Measurements from ENCODE around the gene ISCU. TPM values are rescaled to one million over a fixed set of nuclear protein-coding genes. Genes with fewer than 3 reads are reported as not detected.
A peak's percentile ranks its signal among the peaks of the same experiment; 100 is the strongest.

The ISCU gene
- total and polyA plus RNA-seq, 8 donors, result 78.0 to 147 (median 84.6) TPM

- TF ChIP-seq, protein P1, sequence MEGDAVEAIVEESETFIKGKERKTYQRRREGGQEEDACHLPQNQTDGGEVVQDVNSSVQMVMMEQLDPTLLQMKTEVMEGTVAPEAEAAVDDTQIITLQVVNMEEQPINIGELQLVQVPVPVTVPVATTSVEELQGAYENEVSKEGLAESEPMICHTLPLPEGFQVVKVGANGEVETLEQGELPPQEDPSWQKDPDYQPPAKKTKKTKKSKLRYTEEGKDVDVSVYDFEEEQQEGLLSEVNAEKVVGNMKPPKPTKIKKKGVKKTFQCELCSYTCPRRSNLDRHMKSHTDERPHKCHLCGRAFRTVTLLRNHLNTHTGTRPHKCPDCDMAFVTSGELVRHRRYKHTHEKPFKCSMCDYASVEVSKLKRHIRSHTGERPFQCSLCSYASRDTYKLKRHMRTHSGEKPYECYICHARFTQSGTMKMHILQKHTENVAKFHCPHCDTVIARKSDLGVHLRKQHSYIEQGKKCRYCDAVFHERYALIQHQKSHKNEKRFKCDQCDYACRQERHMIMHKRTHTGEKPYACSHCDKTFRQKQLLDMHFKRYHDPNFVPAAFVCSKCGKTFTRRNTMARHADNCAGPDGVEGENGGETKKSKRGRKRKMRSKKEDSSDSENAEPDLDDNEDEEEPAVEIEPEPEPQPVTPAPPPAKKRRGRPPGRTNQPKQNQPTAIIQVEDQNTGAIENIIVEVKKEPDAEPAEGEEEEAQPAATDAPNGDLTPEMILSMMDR (IDR thresholded peaks at IDR 0.05), result no peak
- H3K36me3 ChIP-seq, result peaks cover 0 to 32% of the 10 kb centered on the region in 2 donors
- H3K27ac ChIP-seq, result peak within 1 kb of the TSS; percentile 88 to 92
- peak within 1 kb of the TSS; percentile 71 to 98 for H3K4me3 ChIP-seq
- peak; percentile 67 for ATAC-seq
- DNase-seq, result peak; percentile 81 to 94 (median 89)
- intact Hi-C loops (cut with DNase I), result no loop called here
- peaks cover 18 to 73% of the 10 kb centered on the region in 2 donors for H3K4me1 ChIP-seq
- no peaks in the 10 kb centered on the region for H3K27me3 ChIP-seq
- no peaks in the 10 kb centered on the region for H3K9me3 ChIP-seq
Measured at GRCh38 chr12:108560752-108561719, 1.4 kb upstream of the ISCU start, which contains the start of gene SART3. SART3 (minus strand) TSS chr12:108561173; CDS start chr12:108561154, 19 bp downstream.

- Histone ChIP-seq H3K36me3 (peaks cover 0 to 34% of the 10 kb centered on the region in 2 donors), H3K27ac (peak overlapping the region; percentile 88 to 92), H3K9me3 (no peaks in the 10 kb centered on the region), H3K27me3 (no peaks in the 10 kb centered on the region), H3K4me1 (peaks cover 23 to 73% of the 10 kb centered on the region in 2 donors), H3K4me3 (peak overlapping the region; percentile 71 to 98)
- no peak for DNase-seq
- intact Hi-C loops (cut with DNase I), result no loop called here
- TF ChIP-seq, protein P1 (IDR thresholded peaks at IDR 0.05), result no peak
- no peak for ATAC-seq
Measured at GRCh38 chr12:108561852-108562347, 496 bp upstream of the ISCU start.

GRCh38 chr12:108563136-108563803 lies 874 bp downstream of the ISCU start:
- peaks cover 32 to 71% of the 10 kb centered on the region in 2 donors for H3K4me1 ChIP-seq

GRCh38 chr12:108563804-108564151 lies 1.4 kb downstream of the ISCU start:
- Histone ChIP-seq H3K4me3 (peak overlapping the region in 1 of 2 donors; percentile 98), H3K36me3 (peaks cover 4 to 48% of the 10 kb centered on the region in 2 donors), H3K27me3 (no peaks in the 10 kb centered on the region), H3K27ac (peak overlapping the region; percentile 91 to 92), H3K4me1 (peaks cover 34 to 71% of the 10 kb centered on the region in 2 donors), H3K9me3 (no peaks in the 10 kb centered on the region)
- ATAC-seq (no peak), DNase-seq (no peak)
- intact Hi-C loops (cut with DNase I), result no loop called here
- TF ChIP-seq, protein P1 (IDR thresholded peaks at IDR 0.05), result no peak

More at GRCh38 chr12:108563136-108563803, 874 bp downstream of the ISCU start:
- peak overlapping the region; percentile 71 to 98 for H3K4me3 ChIP-seq
- intact Hi-C loops (cut with DNase I), result no loop called here
- peak; percentile 56 for ATAC-seq
- TF ChIP-seq, protein P1 (IDR thresholded peaks at IDR 0.05), result peak; percentile 78 to 81
- peak; percentile 56 to 90 (median 88) for DNase-seq
- peak overlapping the region; percentile 91 to 92 for H3K27ac ChIP-seq
- peaks cover 4 to 43% of the 10 kb centered on the region in 2 donors for H3K36me3 ChIP-seq
- H3K27me3 ChIP-seq, result no peaks in the 10 kb centered on the region
- no peaks in the 10 kb centered on the region for H3K9me3 ChIP-seq

Measured in left lung (tissue), 10 donors.